GM21786 (cell line): ENCODE results near the gene IGSF8.

Source experiments
- ATAC-seq: cut with Tn5 transposase; IDR thresholded peaks from one replicate; pipeline ENCODE4 v1.9.1; 2021; ENCODE audit not compliant: unreplicated experiment

IGSF8 gene

GRCh38 chr1:160043543-160043942 is 54.9 kb downstream of the IGSF8 start:
- no peak for ATAC-seq
